H1 (cell line): ENCODE data around the gene NEDD4L. TPM values are rescaled to one million over a fixed set of nuclear protein-coding genes. Genes with fewer than 3 reads are reported as not detected.

Experiments used
- CTCF ChIA-PET: fragments of 300-600 bp; sonication (Branson Sonifier 250); formaldehyde crosslinking; loops from one replicate; lab custom pipeline; 2021; ENCODE audit not compliant: partially characterized antibody; lab: Charles Lee
- POLR2A ChIA-PET: fragments of 300-600 bp; sonication (Branson Sonifier 250); formaldehyde crosslinking; loops from one replicate; lab custom pipeline; 2021; ENCODE audit warnings: inconsistent platforms; ENCODE audit not compliant: partially characterized antibody; lab: Charles Lee
- DNase-seq, 2 experiments: peaks; one replicate each; pipeline versions ENCODE4 v3.0.0 to v3.0.0-alpha.2; 2010 to 2022; ENCODE audit warnings: low spot score in 2 of 2, low read depth in 1 of 2, mixed read lengths in 1 of 2
- FAIRE-seq: peaks from 2 replicates; lab custom pipeline; 2011; peaks lifted over from hg19 to GRCh38; lab: Jason Lieb, UNC
- H2AFZ ChIP-seq: 2 replicates; pipeline ENCODE4 v1.8.1; 2012; ENCODE audit warnings: low read length, inconsistent platforms
- H2AK5ac ChIP-seq: 2 replicates; pipeline ENCODE4 v1.6.1; 2013; ENCODE audit warnings: low read depth, low read length
- H2BK120ac ChIP-seq: replicated peaks from 2 replicates; pipeline ENCODE3; 2013; ENCODE audit warnings: low read depth, low read length, inconsistent platforms
- H2BK12ac ChIP-seq: 2 replicates; pipeline ENCODE4 v1.6.1; 2013; ENCODE audit warnings: low read depth, low read length
- H2BK15ac ChIP-seq: 2 replicates; pipeline ENCODE4 v1.6.1; 2013; ENCODE audit warnings: low read length
- H2BK20ac ChIP-seq: 2 replicates; pipeline ENCODE4 v1.6.1; 2013; ENCODE audit warnings: low read length
- H2BK5ac ChIP-seq: 2 replicates; pipeline ENCODE4 v1.6.1; 2013; ENCODE audit warnings: low read depth, low read length
- H3K14ac ChIP-seq: 2 replicates; pipeline ENCODE4 v1.6.1; 2013; ENCODE audit warnings: inconsistent platforms; ENCODE audit not compliant: insufficient read length
- H3K18ac ChIP-seq: 2 replicates; pipeline ENCODE4 v1.6.1; 2013; ENCODE audit warnings: low read length; ENCODE audit errors: extremely low read depth
- H3K23ac ChIP-seq: 2 replicates; pipeline ENCODE4 v1.6.1; 2013; ENCODE audit warnings: inconsistent platforms; ENCODE audit not compliant: insufficient read length
- H3K23me2 ChIP-seq: 2 replicates; pipeline ENCODE4 v1.6.1; 2013; ENCODE audit warnings: low read depth, low read length
- H3K27ac ChIP-seq: 2 replicates; pipeline ENCODE4 v1.6.1; 2011; ENCODE audit warnings: low read depth, low read length, inconsistent platforms
- H3K27me3 ChIP-seq, 4 experiments: replicated peaks in 1 of 4; 1 replicate in 1 of 4; 2 replicates in 3 of 4; pipeline versions ENCODE4 v1.6.1 to v1.8.1; 2011 to 2013; ENCODE audit warnings: low read length in 3 of 4, mild to moderate bottlenecking in 3 of 4, inconsistent platforms in 2 of 4, mixed read lengths in 2 of 4, moderate library complexity in 1 of 4; ENCODE audit not compliant: control insufficient read depth in 3 of 4, insufficient read depth in 3 of 4; ENCODE audit errors: extremely low read depth in 1 of 4
- H3K36me3 ChIP-seq, 4 experiments: 2 replicates each; pipeline versions ENCODE4 v1.6.1 to v1.8.1; 2011 to 2013; ENCODE audit warnings: mild to moderate bottlenecking in 4 of 4, low read length in 3 of 4, moderate library complexity in 2 of 4, control low read depth in 1 of 4, inconsistent platforms in 1 of 4; ENCODE audit not compliant: insufficient read depth in 4 of 4, control insufficient read depth in 2 of 4
- H3K4ac ChIP-seq: replicated peaks from 2 replicates; pipeline ENCODE3; 2013; ENCODE audit warnings: low read length, low read depth, mixed read lengths, inconsistent platforms; ENCODE audit not compliant: insufficient read length
- H3K4me1 ChIP-seq, 4 experiments: replicated peaks in 1 of 4; 1 replicate in 1 of 4; 2 replicates in 3 of 4; pipeline versions ENCODE4 v1.6.1 to v1.8.1; 2011 to 2013; ENCODE audit warnings: low read length in 3 of 4, inconsistent platforms in 2 of 4, mixed read lengths in 1 of 4; ENCODE audit not compliant: insufficient read depth in 4 of 4, control insufficient read depth in 3 of 4
- H3K4me2 ChIP-seq, 2 experiments: 2 replicates each; pipeline versions ENCODE4 v1.6.1 to v1.8.1; 2011 to 2013; ENCODE audit warnings: low read depth in 2 of 2, low read length in 2 of 2, control low read depth in 1 of 2, inconsistent platforms in 1 of 2, mild to moderate bottlenecking in 1 of 2; ENCODE audit not compliant: insufficient read depth in 1 of 2
- H3K4me3 ChIP-seq, 4 experiments: fragments of 200-600, 300-600 bp in 1 of 4; sonication (generic), shearing (Covaris generic), sonication (Bioruptor Twin) in 1 of 4; 2 replicates each; pipeline versions ENCODE4 v1.5.1 to v1.8.1; 2011 to 2016; ENCODE audit warnings: low read length in 4 of 4, low read depth in 3 of 4, control low read depth in 2 of 4, inconsistent platforms in 2 of 4, mild to moderate bottlenecking in 2 of 4, mixed read lengths in 1 of 4, moderate library complexity in 1 of 4; ENCODE audit not compliant: insufficient read depth in 2 of 4; ENCODE audit errors: extremely low read depth in 1 of 4
- H3K56ac ChIP-seq: replicated peaks from 2 replicates; pipeline ENCODE3; 2013; ENCODE audit warnings: low read depth, mild to moderate bottlenecking, mixed read lengths, low read length, inconsistent platforms; ENCODE audit not compliant: insufficient read length
- H3K79me1 ChIP-seq: 2 replicates; pipeline ENCODE4 v1.6.1; 2013; ENCODE audit warnings: low read depth, low read length, control low read depth
- H3K79me2 ChIP-seq, 2 experiments: 2 replicates each; pipeline versions ENCODE4 v1.6.1 to v1.8.1; 2012 to 2013; ENCODE audit warnings: low read length in 2 of 2, mild to moderate bottlenecking in 2 of 2, inconsistent platforms in 1 of 2; ENCODE audit not compliant: insufficient read depth in 2 of 2, control insufficient read depth in 1 of 2
- H3K9ac ChIP-seq, 4 experiments: replicated peaks in 1 of 4; 1 replicate in 1 of 4; 2 replicates in 3 of 4; pipeline versions ENCODE4 v1.6.1 to v1.8.1; 2011 to 2013; ENCODE audit warnings: low read depth in 3 of 4, low read length in 3 of 4, control low read depth in 2 of 4, mild to moderate bottlenecking in 2 of 4, moderate library complexity in 2 of 4, inconsistent platforms in 1 of 4; ENCODE audit errors: extremely low read depth in 1 of 4
- H3K9me3 ChIP-seq, 2 experiments: 2 replicates each; pipeline versions ENCODE4 v1.6.1 to v1.8.1; 2012 to 2013; ENCODE audit warnings: mild to moderate bottlenecking in 2 of 2, moderate library complexity in 2 of 2, control low read depth in 1 of 2, inconsistent platforms in 1 of 2, low read depth in 1 of 2, low read length in 1 of 2, mixed read lengths in 1 of 2; ENCODE audit not compliant: insufficient read depth in 2 of 2
- H4K20me1 ChIP-seq, 2 experiments: replicated peaks in 1 of 2; 2 replicates each; pipeline versions ENCODE3 to v1.8.1; 2011 to 2013; ENCODE audit warnings: inconsistent platforms in 2 of 2, low read length in 2 of 2, mild to moderate bottlenecking in 1 of 2; ENCODE audit not compliant: insufficient read depth in 2 of 2, control insufficient read depth in 1 of 2
- H4K5ac ChIP-seq: 2 replicates; pipeline ENCODE4 v1.6.1; 2013; ENCODE audit warnings: low read length, low read depth, mixed read lengths, inconsistent platforms; ENCODE audit not compliant: insufficient read length
- H4K8ac ChIP-seq: 2 replicates; pipeline ENCODE4 v1.8.0; 2013; ENCODE audit warnings: mild to moderate bottlenecking, moderate library complexity, low read length, inconsistent platforms; ENCODE audit not compliant: insufficient read depth; ENCODE audit errors: extremely low read depth
- H4K91ac ChIP-seq: replicated peaks from 2 replicates; pipeline ENCODE3; 2013; ENCODE audit warnings: low read length, mixed read lengths, inconsistent platforms; ENCODE audit not compliant: insufficient read length
- CBX5 ChIP-seq: fragments of 300-800, 300-1000 bp; sonication (generic); IDR thresholded peaks from 2 replicates; pipeline ENCODE4 v1.7.1; 2016; ENCODE audit warnings: antibody characterized with exemption, low read length, low read depth
- EGR1 ChIP-seq: IDR thresholded peaks from 2 replicates; pipeline ENCODE4 v1.6.1; 2011; ENCODE audit warnings: low read depth, low read length, borderline replicate concordance
- POU5F1 ChIP-seq: IDR thresholded peaks from 2 replicates; pipeline ENCODE4 v1.6.1; 2011; ENCODE audit warnings: low read depth, mild to moderate bottlenecking, low read length, moderate library complexity
- RFX5 ChIP-seq: IDR thresholded peaks from 2 replicates; pipeline ENCODE4 v1.6.1; 2011; ENCODE audit warnings: low read depth, low read length, improper control_type of control experiment, borderline replicate concordance
- SIN3A ChIP-seq, 2 experiments: IDR thresholded peaks in 1 of 2; conservative IDR thresholded peaks in 1 of 2; 2 replicates each; pipeline ENCODE4 v1.6.1; 2011 to 2012; ENCODE audit warnings: low read length in 2 of 2, improper control_type of control experiment in 1 of 2, low read depth in 1 of 2, mild to moderate bottlenecking in 1 of 2
- SP1 ChIP-seq: IDR thresholded peaks from 2 replicates; pipeline ENCODE4 v1.6.1; 2011; ENCODE audit warnings: low read depth, low read length
- TEAD4 ChIP-seq: IDR thresholded peaks from 2 replicates; pipeline ENCODE4 v1.6.1; 2012; ENCODE audit warnings: low read depth, low read length, inconsistent platforms, mixed read lengths
- USF2 ChIP-seq: IDR thresholded peaks from 2 replicates; pipeline ENCODE4 v1.6.1; 2011; ENCODE audit warnings: low read length, improper control_type of control experiment
- YY1 ChIP-seq: IDR thresholded peaks from 2 replicates; pipeline ENCODE4 v1.6.1; 2011; ENCODE audit warnings: low read depth, mild to moderate bottlenecking, low read length
- WGBS, 2 experiments: shearing (Covaris generic) in 1 of 2; methylation state at CpG; one replicate each; pipeline versions ENCODE4 v1.1.6 to v1.1.7; 2013 to 2015; ENCODE audit warnings: low lambda C conversion rate in 2 of 2, mixed read lengths in 2 of 2, inconsistent platforms in 1 of 2, low coverage in 1 of 2, missing lambda C conversion rate in 1 of 2; ENCODE audit not compliant: insufficient replicate concordance in 2 of 2, insufficient coverage in 1 of 2, insufficient read length in 1 of 2; ENCODE audit errors: extremely low coverage in 1 of 2, missing lambda C conversion rate in 1 of 2; 5-methylcytosine and 5-hydroxymethylcytosine counted together
- polyA plus RNA-seq, 7 experiments: library from polyadenylated mRNA; depleted of rRNA in 3 of 7; stranded (reverse) in 5 of 7; unstranded in 2 of 7; fragments of >200 nt in 5 of 7; fragments of 200-250 nt in 2 of 7; gene quantifications; 1 replicate in 5 of 7; 2 replicates in 1 of 7; 4 replicates in 1 of 7; pipeline versions ENCODE4 v1.2.1 to v1.2.3, GENCODE V29; 2011 to 2013; ENCODE audit warnings: missing spikeins in 2 of 7, mixed read lengths in 2 of 7
- total RNA-seq: library from RNA; stranded (reverse); fragmentation: NEBNext Ultra II Directional; extraction: Animal tissue kit (Norgen Biotek cat#: 25700); gene quantifications from 2 replicates; pipeline ENCODE4 v1.2.1, GENCODE V29; 2021

NEDD4L gene
- total and polyA plus RNA-seq, 2 of the 8 experiments (the other 6 are each of a cell fraction or from before 2014, with no cell fraction given), result 37.3 to 69.8 TPM

GRCh38 chr18:58272209-58272608, 228.2 kb downstream of the NEDD4L start:
- Histone ChIP-seq H3K23me2 (no peaks in the 10 kb centered on the region), H2BK120ac (no peak overlapping the region), H3K4ac (no peak overlapping the region), H3K27me3 (no peaks in the 10 kb centered on the region), H3K27ac (no peak overlapping the region), H2AFZ (no peak overlapping the region), H3K18ac (no peak overlapping the region), H4K91ac (no peak overlapping the region), H2AK5ac (no peak overlapping the region), H3K79me1 (peaks cover 8% of the 10 kb centered on the region; the same call in 1 of the 2 replicates), H2BK20ac (no peak overlapping the region), H3K79me2 (peaks cover 0 to 36% of the 10 kb centered on the region in 2 experiments; a peak in 2 of 4 replicates), H4K5ac (no peak overlapping the region), H3K36me3 (no peaks in the 10 kb centered on the region), H4K20me1 (peaks cover 0 to 3% of the 10 kb centered on the region in 2 experiments), H2BK12ac (no peak overlapping the region), H3K4me3 (no peak overlapping the region)
- FAIRE-seq (no peak), DNase-seq (no peak)
- TF ChIP-seq SIN3A (conservative IDR thresholded peaks at IDR 0.05 in 1 of 2, IDR thresholded peaks at IDR 0.05 in 1 of 2; ENCODE audit: low read depth in 1 of 2, low read length in 2 of 2), result no peak
- TF ChIP-seq USF2, result no peak
- no peak for TF ChIP-seq CBX5
- no peak for TF ChIP-seq EGR1
- TF ChIP-seq POU5F1, result no peak
- no peak for TF ChIP-seq RFX5
- no peak for TF ChIP-seq SP1
- no peak for TF ChIP-seq YY1
- TF ChIP-seq TEAD4, result no peak
- TF ChIP-seq, all 59 proteins: peak for 0
- POLR2A ChIA-PET, result interaction anchor here (0.7 to 1.3 kb wide), 2 partner anchors 8 to 11 kb away, joined by 3 read pairs; no protein-coding TSS in a partner anchor
- Histone ChIP-seq H3K4me1 (peaks cover 2 to 14% (median 5%) of the 10 kb centered on the region in 4 experiments), H4K8ac (no peak overlapping the region), H3K9me3 (no peaks in the 10 kb centered on the region), H2BK15ac (no peak overlapping the region), H3K14ac (no peak overlapping the region), H3K56ac (no peak overlapping the region), H2BK5ac (0 out of 2 replicates have a peak overlapping the region, but pooled peaks have one; percentile 11), H3K4me2 (no peak overlapping the region), H3K9ac (no peak overlapping the region), H3K23ac (no peak overlapping the region)
- 88% methylated on average over 6 of the region's 6 CpGs; no CpG with 5 or more reads in 1 of the 2 experiments for WGBS, 2 experiments
- CTCF ChIA-PET, result interaction anchor here (0.6 to 1.8 kb wide), 4 partner anchors 8 to 175 kb away, joined by 3 read pairs; no protein-coding TSS in a partner anchor
